OCI-LY3 (cell line): ENCODE data around the gene SNX13.
A peak's percentile ranks its signal among the peaks of the same experiment; 100 is the strongest.

Experiments
- H2AFZ ChIP-seq: fragments of 200-600, 300-600 bp; shearing (Covaris generic); 2 replicates; pipeline ENCODE4 v1.6.0; 2014; ENCODE audit warnings: antibody characterized with exemption, low read depth, low read length
- H3K27ac ChIP-seq: fragments of 200-600, 300-600 bp; sonication (generic); 2 replicates; pipeline ENCODE4 v1.5.1; 2014; ENCODE audit warnings: mild to moderate bottlenecking, low read length, moderate library complexity, mixed read lengths
- H3K27me3 ChIP-seq: fragments of 200-600, 300-600 bp; sonication (generic); 2 replicates; pipeline ENCODE4 v1.6.1; 2014; ENCODE audit warnings: low read depth, low read length, mixed read lengths
- H3K36me3 ChIP-seq: fragments of 200-600, 300-600 bp; sonication (generic); replicated peaks from 2 replicates; pipeline ENCODE3; 2014; ENCODE audit warnings: low read depth, low read length, mixed read lengths
- H3K4me1 ChIP-seq: fragments of 300-600, 200-600 bp; sonication (generic); 2 replicates; pipeline ENCODE4 v1.6.1; 2014; ENCODE audit warnings: low read length, mixed read lengths
- H3K4me2 ChIP-seq: fragments of 200-600, 300-600 bp; sonication (generic); 2 replicates; pipeline ENCODE4 v1.6.1; 2014; ENCODE audit warnings: low read length, mixed read lengths
- H3K4me3 ChIP-seq: fragments of 300-600, 200-600 bp; sonication (generic); 2 replicates; pipeline ENCODE4 v1.5.1; 2014; ENCODE audit warnings: antibody characterized with exemption, mild to moderate bottlenecking, low read length, moderate library complexity
- H3K79me2 ChIP-seq: fragments of 300-600, 200-600 bp; shearing (Covaris generic); 2 replicates; pipeline ENCODE4 v1.6.1; 2014; ENCODE audit warnings: mild to moderate bottlenecking, low read length, mixed read lengths
- H3K9ac ChIP-seq: fragments of 300-600, 200-600 bp; shearing (Covaris generic); 2 replicates; pipeline ENCODE4 v1.6.0; 2014; ENCODE audit warnings: mild to moderate bottlenecking, low read length, moderate library complexity
- H3K9me3 ChIP-seq: fragments of 200-600, 300-600 bp; shearing (Covaris generic); 2 replicates; pipeline ENCODE4 v1.6.1; 2014; ENCODE audit warnings: low read length, mixed read lengths; ENCODE audit not compliant: insufficient read depth
- H4K20me1 ChIP-seq: fragments of 200-600, 300-600 bp; sonication (generic); 2 replicates; pipeline ENCODE4 v1.6.1; 2016; ENCODE audit warnings: low read length, mixed read lengths; ENCODE audit not compliant: insufficient read depth
- CTCF ChIP-seq: fragments of 200-600, 300-600 bp; sonication (generic); IDR thresholded peaks from 2 replicates; pipeline ENCODE4 v1.5.1; 2014; ENCODE audit warnings: antibody characterized with exemption, low read length, low read depth
- EZH2phosphoT487 ChIP-seq: fragments of 200-600 bp; shearing (Covaris generic); IDR thresholded peaks from 2 replicates; pipeline ENCODE4 v1.6.1; 2018; ENCODE audit warnings: antibody characterized with exemption, mixed run types, low read depth

Gene SNX13

GRCh38 chr7:17863809-17864143 lies 76.5 kb downstream of the SNX13 start:
- Histone ChIP-seq H4K20me1 (no peaks in the 10 kb centered on the region), H3K36me3 (peaks cover 11% of the 10 kb centered on the region), H3K79me2 (no peaks in the 10 kb centered on the region), H3K9me3 (no peaks in the 10 kb centered on the region), H3K4me2 (no peak overlapping the region), H3K27ac (no peak overlapping the region), H2AFZ (no peak overlapping the region), H3K27me3 (no peaks in the 10 kb centered on the region), H3K4me1 (peaks cover 17% of the 10 kb centered on the region), H3K9ac (no peak overlapping the region), H3K4me3 (no peak overlapping the region)
- TF ChIP-seq CTCF, result no peak
- no peak for TF ChIP-seq EZH2phosphoT487

GRCh38 chr7:17863095-17863808 lies 77.0 kb downstream of the SNX13 start:
- Histone ChIP-seq H3K27ac (no peak overlapping the region), H3K4me2 (no peak overlapping the region), H3K4me1 (peaks cover 20% of the 10 kb centered on the region), H3K36me3 (peaks cover 11% of the 10 kb centered on the region), H3K9me3 (no peaks in the 10 kb centered on the region), H3K4me3 (no peak overlapping the region), H2AFZ (no peak overlapping the region), H3K79me2 (no peaks in the 10 kb centered on the region), H3K9ac (no peak overlapping the region), H3K27me3 (no peaks in the 10 kb centered on the region), H4K20me1 (no peaks in the 10 kb centered on the region)
- TF ChIP-seq EZH2phosphoT487, result no peak
- no peak for TF ChIP-seq CTCF

GRCh38 chr7:17856251-17856650 lies 84.0 kb downstream of the SNX13 start:
- TF ChIP-seq EZH2phosphoT487, result no peak
- no peak for TF ChIP-seq CTCF
- no peak overlapping the region for H2AFZ ChIP-seq
- no peaks in the 10 kb centered on the region for H3K79me2 ChIP-seq
- peaks cover 37% of the 10 kb centered on the region for H3K4me1 ChIP-seq
- H4K20me1 ChIP-seq, result no peaks in the 10 kb centered on the region
- H3K4me2 ChIP-seq, result no peak overlapping the region
- no peak overlapping the region for H3K27ac ChIP-seq
- H3K4me3 ChIP-seq, result no peak overlapping the region
- H3K9ac ChIP-seq, result no peak overlapping the region
- peaks cover 21% of the 10 kb centered on the region for H3K36me3 ChIP-seq
- H3K9me3 ChIP-seq, result no peaks in the 10 kb centered on the region
- no peaks in the 10 kb centered on the region for H3K27me3 ChIP-seq

GRCh38 chr7:17855202-17855601 lies 85.1 kb downstream of the SNX13 start:
- H3K9me3 ChIP-seq, result no peaks in the 10 kb centered on the region
- TF ChIP-seq EZH2phosphoT487, result no peak
- no peak for TF ChIP-seq CTCF
- no peaks in the 10 kb centered on the region for H4K20me1 ChIP-seq
- no peaks in the 10 kb centered on the region for H3K27me3 ChIP-seq
- peaks cover 29% of the 10 kb centered on the region for H3K4me1 ChIP-seq
- H3K36me3 ChIP-seq, result peaks cover 20% of the 10 kb centered on the region
- no peak overlapping the region for H3K4me3 ChIP-seq
- no peak overlapping the region for H3K9ac ChIP-seq
- no peaks in the 10 kb centered on the region for H3K79me2 ChIP-seq
- H3K4me2 ChIP-seq, result peak overlapping the region; percentile 32; the same call in 1 of the 2 replicates
- H3K27ac ChIP-seq, result no peak overlapping the region
- no peak overlapping the region for H2AFZ ChIP-seq
